ENCODE measurements around the gene SPOCD1.

Gene SPOCD1

DNA sequence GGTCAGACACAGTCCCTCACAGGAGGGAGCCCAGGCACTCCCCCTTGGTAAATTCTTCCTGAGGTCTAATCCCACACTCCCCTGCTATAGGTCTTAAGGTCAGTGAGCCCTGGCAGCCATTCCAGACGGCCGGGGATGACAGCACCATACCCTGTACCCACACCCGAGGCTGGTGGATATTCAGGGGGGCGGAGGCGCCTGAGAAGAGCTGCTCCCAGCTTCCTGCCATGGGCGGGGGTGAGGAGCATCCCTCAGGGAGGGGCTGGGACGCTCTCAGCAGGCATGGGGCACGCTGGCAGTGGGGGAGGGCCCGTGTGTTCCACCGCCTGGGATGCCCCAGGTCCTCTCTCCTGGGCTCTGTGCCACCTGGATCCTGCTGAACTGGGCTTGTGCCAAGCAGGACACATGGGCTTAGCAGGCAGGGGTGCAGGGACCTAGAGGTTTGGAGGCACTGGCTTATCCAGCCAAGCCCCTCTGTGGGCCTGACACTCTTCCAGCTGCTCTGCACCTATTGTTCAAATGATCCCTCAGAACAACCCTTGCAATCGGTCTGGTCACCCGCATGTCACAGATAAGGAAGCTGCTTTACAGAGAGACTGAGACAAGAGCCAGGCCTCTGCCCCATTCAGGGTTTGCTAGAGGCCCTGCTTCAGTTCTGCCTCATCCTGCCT lies 46.0 kb downstream of the SPOCD1 start:
- DNase-seq, result no peak

GRCh38 chr1:31768939-31769704 lies 46.7 kb downstream of the SPOCD1 start:
- no peak for DNase-seq

DNA sequence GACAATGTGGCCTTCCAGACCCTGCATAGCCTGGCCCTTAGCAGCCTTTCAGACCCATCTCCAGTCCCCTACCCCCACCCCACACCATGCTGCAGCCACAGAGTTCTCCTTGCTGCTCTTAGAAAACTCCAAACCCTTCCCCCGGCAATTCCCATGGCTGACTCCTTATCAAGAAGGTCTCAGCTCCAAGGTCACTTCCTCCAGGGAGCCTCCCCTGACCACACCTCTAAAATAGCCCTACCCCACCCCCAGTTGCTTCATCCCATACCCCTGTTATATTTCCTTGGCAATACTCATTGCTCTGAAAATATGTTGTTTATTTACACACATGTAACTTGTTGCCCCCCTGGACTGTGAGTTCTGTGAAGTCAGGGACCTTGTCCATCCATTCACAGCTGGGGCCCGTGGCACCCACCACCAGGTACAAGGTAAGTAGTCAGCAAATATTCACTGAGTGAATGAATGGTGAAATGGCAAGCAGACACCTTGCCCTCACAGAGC lies 47.4 kb downstream of the SPOCD1 start:
- DNase-seq, result no peak

DNA sequence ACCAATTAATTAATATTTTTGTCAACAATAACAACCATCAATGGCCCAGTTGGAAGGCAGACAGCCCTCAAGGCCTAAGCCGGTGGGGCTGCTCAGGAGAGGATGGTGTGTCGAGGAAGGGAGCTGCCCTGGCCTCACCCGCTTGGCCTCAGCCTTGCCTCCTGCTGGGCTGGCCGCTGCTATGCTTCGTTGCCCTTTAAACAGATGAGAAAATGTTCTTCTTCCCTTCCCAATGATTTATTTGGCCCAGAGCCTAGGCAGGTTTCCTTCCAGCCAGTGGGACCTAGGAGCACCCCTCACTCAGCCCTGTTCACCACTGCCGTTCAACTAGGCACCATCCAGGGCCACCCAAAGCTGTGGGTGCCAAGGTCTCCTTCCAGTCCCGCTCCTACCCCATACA lies 48.6 kb downstream of the SPOCD1 start:
- DNase-seq, result no peak

GRCh38 chr1:31765516-31765915 lies 50.3 kb downstream of the SPOCD1 start:
- no peak for DNase-seq

DNA sequence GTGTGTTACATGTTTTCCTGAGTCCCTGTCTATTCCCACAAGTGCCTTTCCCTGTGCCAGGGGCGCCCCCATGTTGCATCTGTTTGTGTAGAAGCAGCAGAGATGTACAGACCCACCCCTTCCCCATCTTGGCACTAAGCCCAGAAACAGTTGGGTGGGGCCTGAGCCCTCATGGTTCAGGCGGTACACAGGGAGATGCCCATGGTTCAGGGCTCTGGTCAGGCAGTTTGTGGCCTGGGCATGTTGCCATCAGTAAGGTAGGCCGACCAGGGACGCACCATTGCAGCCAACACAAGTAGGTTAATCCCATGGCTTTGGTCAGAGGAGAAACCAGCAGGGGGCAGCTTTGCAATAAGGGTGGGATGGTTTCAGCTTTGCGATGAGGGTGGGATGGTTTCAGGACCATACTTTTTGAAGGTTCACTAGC lies 50.8 kb downstream of the SPOCD1 start:
- no peak for DNase-seq

GRCh38 chr1:31764312-31765040 lies 51.3 kb downstream of the SPOCD1 start, which contains the start of gene ADGRB2:
Gene ADGRB2, minus strand, starts transcription at chr1:31764340. Its CDS starts 7,119 bp downstream, at chr1:31757221.
- DNase-seq, result no peak

- DNase-seq, result no peak
Measured at GRCh38 chr1:31763671-31764311, 52.0 kb downstream of the SPOCD1 start.

GRCh38 chr1:31762726-31763670 lies 52.8 kb downstream of the SPOCD1 start:
- DNase-seq, result peak; percentile 53

DNA sequence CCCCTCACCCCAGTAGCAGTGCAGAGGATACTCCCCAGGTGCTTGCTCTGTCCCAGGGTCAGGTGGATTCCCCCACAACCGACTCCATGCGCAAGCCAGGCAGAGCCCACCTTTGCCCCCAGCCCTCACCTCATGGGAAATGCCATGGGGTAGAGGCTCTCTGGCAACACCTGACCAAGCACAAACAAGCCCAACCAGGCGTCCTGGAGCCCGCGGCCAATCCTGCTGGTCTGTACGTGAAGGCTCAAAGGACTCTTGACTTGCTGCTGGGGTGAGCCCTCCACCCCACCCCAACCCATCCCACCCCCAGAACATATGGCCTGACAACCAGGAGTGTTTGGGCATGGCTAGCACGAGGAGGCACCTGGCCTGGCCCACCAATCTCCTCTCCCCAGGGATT lies 53.5 kb downstream of the SPOCD1 start:
- DNase-seq, result no peak

DNA sequence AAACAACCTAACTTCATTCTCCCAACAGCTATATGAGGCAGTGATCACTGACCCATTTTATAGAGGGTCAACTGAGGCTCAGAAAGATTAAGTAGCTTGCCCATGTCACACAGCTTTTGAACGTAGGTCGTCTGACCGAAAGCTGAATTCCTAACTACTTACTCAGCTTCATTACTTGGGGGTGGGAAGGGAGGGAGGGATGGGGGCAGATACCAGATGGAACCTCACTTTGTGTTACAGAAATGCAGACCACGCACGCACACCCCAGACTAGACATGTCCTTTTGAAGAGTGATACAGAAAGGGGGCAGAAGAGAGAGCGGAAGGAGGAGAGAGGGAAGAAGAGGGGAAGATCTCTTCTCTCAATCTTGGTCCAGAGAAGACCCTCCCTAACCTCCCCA lies 53.9 kb downstream of the SPOCD1 start:
- DNase-seq, result no peak

GRCh38 chr1:31760471-31761470 lies 55.1 kb downstream of the SPOCD1 start:
- DNase-seq, result no peak

- no peak for DNase-seq
Measured at GRCh38 chr1:31759298-31760023, 56.4 kb downstream of the SPOCD1 start.

DNA sequence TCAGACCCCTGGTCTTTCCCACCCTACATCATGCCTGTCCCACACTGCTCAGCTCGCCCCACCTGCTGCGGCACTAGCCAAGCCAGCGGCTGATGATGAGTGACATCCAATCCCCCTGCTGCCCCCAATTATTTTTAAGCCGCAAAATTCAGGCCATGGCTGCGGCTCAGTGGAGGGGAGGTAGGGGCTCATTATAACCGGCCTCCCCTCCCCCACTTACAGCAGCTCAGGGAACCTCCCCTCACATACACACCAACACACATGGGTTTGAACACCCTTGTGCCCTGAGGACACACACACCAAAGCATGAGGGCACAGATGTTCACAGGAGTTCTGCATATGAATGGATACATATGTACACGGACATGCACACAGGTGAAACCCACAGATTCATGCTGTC lies 57.0 kb downstream of the SPOCD1 start:
- no peak for DNase-seq

GRCh38 chr1:31757989-31758388 lies 57.8 kb downstream of the SPOCD1 start:
- no peak for DNase-seq

DNA sequence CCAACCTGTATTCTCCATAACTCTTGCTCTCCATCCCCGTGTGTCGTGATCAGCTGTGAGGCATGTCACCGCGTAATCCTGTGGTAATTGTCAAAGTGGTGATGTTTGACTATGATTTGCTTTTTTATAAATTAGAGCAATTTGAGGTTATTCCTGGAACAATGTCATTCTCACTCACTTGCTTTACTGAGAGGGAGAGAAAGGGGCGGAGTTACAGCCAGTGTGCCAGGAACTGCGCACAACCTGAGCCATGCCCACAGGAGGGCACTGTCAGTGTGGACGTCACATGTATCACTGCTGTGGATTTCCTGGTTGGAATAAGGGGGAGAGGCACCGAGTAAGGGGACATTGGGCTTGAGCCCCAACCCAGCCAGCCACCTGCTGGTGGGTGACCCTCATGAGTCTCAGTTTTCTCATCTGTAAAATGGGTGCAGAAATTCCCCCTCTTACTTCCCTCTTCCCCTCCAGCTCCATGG lies 58.6 kb downstream of the SPOCD1 start:
- no peak for DNase-seq

- no peak for DNase-seq
Measured at GRCh38 chr1:31756578-31756977, 59.2 kb downstream of the SPOCD1 start.

GRCh38 chr1:31755850-31756492 lies 59.9 kb downstream of the SPOCD1 start:
- DNase-seq, result no peak

DNA sequence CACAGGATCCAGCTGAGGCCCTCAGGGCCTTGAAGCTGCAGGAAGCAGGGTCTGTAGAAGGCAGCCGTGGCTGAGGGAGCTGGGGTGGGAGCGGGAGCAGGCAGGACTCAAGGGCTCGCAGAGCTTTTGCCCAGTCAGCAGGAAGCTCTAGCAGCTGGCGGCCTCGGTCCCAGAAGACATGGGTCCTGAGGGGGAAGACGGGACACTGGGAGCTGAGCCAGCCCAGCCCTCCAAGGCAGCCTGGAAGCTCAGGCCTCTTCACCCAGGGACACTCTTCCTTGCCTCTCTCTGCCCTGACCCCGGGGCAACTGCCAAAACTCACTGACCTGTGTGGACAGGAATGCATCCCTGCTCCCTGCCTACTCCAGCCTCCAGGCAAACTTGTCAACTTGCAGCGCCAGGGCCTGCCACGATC lies 60.6 kb downstream of the SPOCD1 start:
- DNase-seq, result no peak
